ENCODE data around the gene G6PC2.

GRCh38 chr2:168855601-168856000 is 45.5 kb upstream of the G6PC2 start:
- TF ChIP-seq GATA2 (IDR thresholded peaks at IDR 0.05; ENCODE audit: low read depth, low read length) (no peak), GATA3 (IDR thresholded peaks at IDR 0.05; ENCODE audit: low read depth, low read length) (no peak)

Data from SH-SY5Y (cell line).